ENCODE results near the gene TMEM202. TPM values are rescaled to one million over a fixed set of nuclear protein-coding genes. Genes with fewer than 3 reads are reported as not detected.

Gene TMEM202
- total and polyA plus RNA-seq, 2 of the 13 experiments (the other 11 are each of a cell fraction or from before 2014, with no cell fraction given) = not detected

GRCh38 chr15:72375846-72376581 is 22.1 kb upstream of the TMEM202 start, which contains the start of gene HEXA (continued):
- no peak for TF ChIP-seq CEBPZ (IDR thresholded peaks at IDR 0.05; ENCODE audit: low read length)
- peak; percentile 98 for TF ChIP-seq ZMYM4 (CRISPR knock-in tag; IDR thresholded peaks at IDR 0.05)
- no peak for TF ChIP-seq PLRG1 (conservative IDR thresholded peaks at IDR 0.05)
- TF ChIP-seq ZSCAN25 (CRISPR knock-in tag; IDR thresholded peaks at IDR 0.05) = peak; percentile 70
- TF ChIP-seq ZNF234 (CRISPR knock-in tag; conservative IDR thresholded peaks at IDR 0.05) = no peak
- TF ChIP-seq MAFK (conservative IDR thresholded peaks at IDR 0.05 in 1 of 2, IDR thresholded peaks at IDR 0.05 in 1 of 2; ENCODE audit: low read length in 2 of 2) = no peak
- TF ChIP-seq ZNF224 (CRISPR knock-in tag; IDR thresholded peaks at IDR 0.05) = peak; percentile 65; the same call in 1 of the 2 replicates
- peak; percentile 75; the same call in 1 of the 2 replicates for TF ChIP-seq ZKSCAN8 (CRISPR knock-in tag; IDR thresholded peaks at IDR 0.05; ENCODE audit: borderline replicate concordance)
- TF ChIP-seq ZNF546 (CRISPR knock-in tag; conservative IDR thresholded peaks at IDR 0.05) = no peak
- 0 out of 2 replicates have a peak, but pooled peaks have one; percentile 17 for TF ChIP-seq LRRFIP1 (CRISPR knock-in tag; conservative IDR thresholded peaks at IDR 0.05)
- TF ChIP-seq ZNF143 (CRISPR knock-in tag; IDR thresholded peaks at IDR 0.05) = peak; percentile 73
- peak; percentile 82 for TF ChIP-seq RFXANK (CRISPR knock-in tag; IDR thresholded peaks at IDR 0.05)
- 0 out of 2 replicates have a peak, but pooled peaks have one; percentile 83 for TF ChIP-seq PITX1 (CRISPR knock-in tag; IDR thresholded peaks at IDR 0.05)
- peak; percentile 100 for TF ChIP-seq PHF20 (CRISPR knock-in tag; IDR thresholded peaks at IDR 0.05)
- TF ChIP-seq GMEB1 (CRISPR knock-in tag; IDR thresholded peaks at IDR 0.05; ENCODE audit: borderline replicate concordance) = peak; percentile 91
- peak; percentile 97 for TF ChIP-seq ETV5 (CRISPR knock-in tag; IDR thresholded peaks at IDR 0.05; ENCODE audit: borderline replicate concordance)
- peak; percentile 84 for TF ChIP-seq ZNF160 (CRISPR knock-in tag; IDR thresholded peaks at IDR 0.05)
- TF ChIP-seq MLX (CRISPR knock-in tag; IDR thresholded peaks at IDR 0.05) = peak; percentile 87
- peak; percentile 95 for TF ChIP-seq ZNF670 (CRISPR knock-in tag; IDR thresholded peaks at IDR 0.05; ENCODE audit: borderline replicate concordance)

All from HepG2 (cell line).